Tibial artery (tissue), 4 donors: ENCODE data around the gene HPSE2.

Experiments
- DNase-seq, 2 donors: peaks; one replicate each; pipeline ENCODE4 v3.0.0-alpha.2; 2019
- H3K27ac ChIP-seq, 2 donors: fragments of 200-600 bp; sonication (generic) in 1 of 2; 1 replicate in 1 of 2; 2 replicates in 1 of 2; pipeline ENCODE4 v1.5.1; 2018 to 2019; ENCODE audit warnings: mild to moderate bottlenecking in 1 of 2
- H3K27me3 ChIP-seq, 2 donors: fragments of 200-600 bp; sonication (generic) in 1 of 2; one replicate each; pipeline versions ENCODE4 v1.5.1 to v1.6.0; 2016 to 2019
- H3K36me3 ChIP-seq, 3 donors: fragments of 200-600 bp; sonication (generic) in 2 of 3; one replicate each; pipeline ENCODE4 v1.5.1; 2016 to 2019; ENCODE audit warnings: mild to moderate bottlenecking in 2 of 3
- H3K4me1 ChIP-seq, 4 donors: fragments of 200-600 bp; sonication (generic) in 2 of 4; 1 replicate in 3 of 4; 2 replicates in 1 of 4; pipeline ENCODE4 v1.5.1; 2016 to 2019
- H3K4me3 ChIP-seq, 2 donors: fragments of 200-600 bp; sonication (generic) in 1 of 2; 1 replicate in 1 of 2; 2 replicates in 1 of 2; pipeline ENCODE4 v1.5.1; 2018 to 2019; ENCODE audit warnings: mild to moderate bottlenecking in 2 of 2
- H3K9me3 ChIP-seq, 3 donors: fragments of 200-600 bp; sonication (generic) in 1 of 3; one replicate each; pipeline ENCODE4 v1.5.1; 2016 to 2019
- intact Hi-C: fragments of 100-400 bp; cut with DNase I; formaldehyde crosslinking; loops from one replicate; pipeline ENCODE4 v1.15.0; 2023; ENCODE audit warnings: low total_unique reads
- TF ChIP-seq, protein P1 (sequence below), 2 experiments: fragments of 200-600 bp in 1 of 2; fragments of 450-650 bp in 1 of 2; IDR thresholded peaks; one replicate each; pipeline ENCODE4 v1.5.1; 2017 to 2019; ENCODE audit warnings: antibody characterized with exemption in 2 of 2, mild to moderate bottlenecking in 1 of 2, moderate library complexity in 1 of 2

Gene HPSE2

DNA sequence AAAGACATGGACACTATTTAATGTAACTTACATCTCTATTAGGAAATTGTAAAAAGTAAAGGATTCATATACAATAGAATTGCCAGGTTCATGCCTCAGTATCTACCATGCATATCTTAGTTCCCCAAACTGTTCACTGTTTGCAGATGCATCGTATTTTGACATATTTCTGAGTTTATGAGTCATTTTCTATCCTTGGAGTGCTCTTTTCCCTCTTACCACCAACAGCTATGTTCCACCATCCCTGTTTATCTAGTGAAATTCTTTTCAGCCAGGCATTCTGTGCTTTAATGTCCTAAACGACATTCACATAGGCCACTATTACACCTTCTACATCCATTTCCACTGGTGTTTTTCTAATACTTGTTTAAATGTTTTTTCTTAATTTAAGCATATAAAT is 649.6 kb downstream of the HPSE2 start:
- DNase-seq, result no peak
- H3K9me3 ChIP-seq, result no peaks in the 10 kb centered on the region
- no peaks in the 10 kb centered on the region for H3K4me1 ChIP-seq
- H3K4me3 ChIP-seq, result no peak overlapping the region
- intact Hi-C loops, result no loop called here
- H3K27me3 ChIP-seq, result no peaks in the 10 kb centered on the region
- no peaks in the 10 kb centered on the region for H3K36me3 ChIP-seq
- TF ChIP-seq, protein P1, sequence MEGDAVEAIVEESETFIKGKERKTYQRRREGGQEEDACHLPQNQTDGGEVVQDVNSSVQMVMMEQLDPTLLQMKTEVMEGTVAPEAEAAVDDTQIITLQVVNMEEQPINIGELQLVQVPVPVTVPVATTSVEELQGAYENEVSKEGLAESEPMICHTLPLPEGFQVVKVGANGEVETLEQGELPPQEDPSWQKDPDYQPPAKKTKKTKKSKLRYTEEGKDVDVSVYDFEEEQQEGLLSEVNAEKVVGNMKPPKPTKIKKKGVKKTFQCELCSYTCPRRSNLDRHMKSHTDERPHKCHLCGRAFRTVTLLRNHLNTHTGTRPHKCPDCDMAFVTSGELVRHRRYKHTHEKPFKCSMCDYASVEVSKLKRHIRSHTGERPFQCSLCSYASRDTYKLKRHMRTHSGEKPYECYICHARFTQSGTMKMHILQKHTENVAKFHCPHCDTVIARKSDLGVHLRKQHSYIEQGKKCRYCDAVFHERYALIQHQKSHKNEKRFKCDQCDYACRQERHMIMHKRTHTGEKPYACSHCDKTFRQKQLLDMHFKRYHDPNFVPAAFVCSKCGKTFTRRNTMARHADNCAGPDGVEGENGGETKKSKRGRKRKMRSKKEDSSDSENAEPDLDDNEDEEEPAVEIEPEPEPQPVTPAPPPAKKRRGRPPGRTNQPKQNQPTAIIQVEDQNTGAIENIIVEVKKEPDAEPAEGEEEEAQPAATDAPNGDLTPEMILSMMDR (IDR thresholded peaks at IDR 0.05), result no peak
- H3K27ac ChIP-seq, result no peak overlapping the region

DNA sequence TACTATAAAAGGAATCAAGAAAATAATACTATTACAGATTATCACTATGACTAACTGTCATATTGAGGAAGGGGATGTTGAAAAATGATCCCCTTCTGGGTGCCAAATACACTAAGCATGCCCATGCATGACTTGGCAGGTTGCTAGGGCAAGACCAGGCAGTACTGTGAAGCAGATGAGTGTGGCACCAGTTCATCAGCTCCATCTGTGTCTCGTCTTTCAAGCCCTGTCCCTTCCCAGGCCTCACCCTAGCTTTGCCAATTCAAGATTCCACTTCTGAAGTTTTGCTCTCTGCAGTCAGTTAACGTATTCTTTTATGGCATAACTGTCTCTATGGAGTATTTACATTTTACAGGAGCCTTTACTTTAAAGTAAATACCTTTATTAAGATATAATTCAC is 653.3 kb downstream of the HPSE2 start:
- H3K4me1 ChIP-seq, result no peaks in the 10 kb centered on the region
- no peak for DNase-seq
- TF ChIP-seq, protein P1 (IDR thresholded peaks at IDR 0.05), result no peak
- H3K4me3 ChIP-seq, result no peak overlapping the region
- H3K9me3 ChIP-seq, result no peaks in the 10 kb centered on the region
- H3K36me3 ChIP-seq, result no peaks in the 10 kb centered on the region
- intact Hi-C loops, result no loop called here
- H3K27me3 ChIP-seq, result no peaks in the 10 kb centered on the region
- H3K27ac ChIP-seq, result no peak overlapping the region

DNA sequence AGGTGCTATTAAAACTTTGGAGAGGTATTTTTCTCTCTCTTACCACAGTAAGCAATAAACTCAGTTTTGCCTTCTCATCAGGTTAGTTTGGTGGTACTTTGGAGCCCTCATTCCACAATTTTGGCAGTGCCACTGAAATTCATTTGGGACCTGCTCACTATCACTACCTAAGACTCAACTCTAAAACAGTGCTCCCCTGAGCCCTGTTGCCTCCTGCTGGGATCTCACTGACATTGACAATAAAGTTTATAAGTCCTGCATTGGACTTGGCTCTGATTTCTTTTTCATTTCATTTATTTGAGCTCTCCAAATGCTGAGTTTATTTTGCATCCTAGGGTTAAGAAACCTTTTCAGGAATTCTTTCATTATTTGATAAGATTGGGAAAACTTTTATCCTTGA is 658.1 kb downstream of the HPSE2 start:
- intact Hi-C loops, result no loop called here
- Histone ChIP-seq H3K27me3 (no peaks in the 10 kb centered on the region), H3K27ac (no peak overlapping the region), H3K9me3 (no peaks in the 10 kb centered on the region), H3K4me1 (no peaks in the 10 kb centered on the region), H3K36me3 (no peaks in the 10 kb centered on the region), H3K4me3 (no peak overlapping the region)
- TF ChIP-seq, protein P1 (IDR thresholded peaks at IDR 0.05), result no peak
- DNase-seq, result no peak

DNA sequence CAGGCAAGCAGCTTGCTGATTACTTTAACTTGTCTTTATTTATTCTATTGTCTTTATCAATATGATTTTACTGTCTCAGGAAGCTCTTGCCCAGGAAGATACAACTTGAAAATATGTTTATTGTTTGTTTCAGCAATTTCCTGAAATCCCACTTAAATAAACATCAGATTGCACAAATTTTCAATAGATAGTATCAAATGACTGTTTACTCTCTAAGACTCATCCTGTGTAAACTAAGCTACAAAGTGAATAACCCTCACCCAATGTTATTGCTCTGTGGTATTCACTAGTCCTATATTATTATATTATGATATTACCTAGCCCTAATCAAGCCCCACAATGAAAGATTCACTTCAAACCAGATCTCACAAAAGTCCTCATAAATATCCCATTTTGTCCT is 658.5 kb downstream of the HPSE2 start:
- Histone ChIP-seq H3K27ac (no peak overlapping the region), H3K27me3 (no peaks in the 10 kb centered on the region), H3K36me3 (no peaks in the 10 kb centered on the region), H3K4me3 (no peak overlapping the region), H3K9me3 (no peaks in the 10 kb centered on the region), H3K4me1 (no peaks in the 10 kb centered on the region)
- TF ChIP-seq, protein P1 (IDR thresholded peaks at IDR 0.05), result no peak
- intact Hi-C loops, result no loop called here
- no peak for DNase-seq

DNA sequence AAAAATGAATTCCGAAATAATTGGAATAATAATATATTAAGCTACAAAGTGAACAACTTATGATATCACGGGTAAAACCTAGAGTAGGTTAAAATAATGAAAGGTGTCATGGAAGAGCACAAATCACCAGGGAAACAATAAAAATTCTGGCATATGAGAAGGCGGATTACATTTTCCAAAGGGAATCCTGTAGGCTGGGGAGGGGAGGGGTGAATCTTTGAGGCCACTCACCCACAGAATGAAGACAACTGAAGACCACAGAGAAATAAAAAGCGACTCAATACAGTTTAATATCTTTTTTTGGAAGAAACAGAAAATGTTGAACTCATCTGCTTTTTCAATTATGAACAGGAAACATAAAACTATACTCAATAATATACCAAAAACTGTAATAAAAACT is 659.6 kb downstream of the HPSE2 start:
- no peaks in the 10 kb centered on the region for H3K4me1 ChIP-seq
- no peak overlapping the region for H3K27ac ChIP-seq
- DNase-seq, result no peak
- intact Hi-C loops, result no loop called here
- H3K4me3 ChIP-seq, result no peak overlapping the region
- H3K36me3 ChIP-seq, result no peaks in the 10 kb centered on the region
- no peaks in the 10 kb centered on the region for H3K27me3 ChIP-seq
- no peaks in the 10 kb centered on the region for H3K9me3 ChIP-seq
- TF ChIP-seq, protein P1 (IDR thresholded peaks at IDR 0.05), result no peak

DNA sequence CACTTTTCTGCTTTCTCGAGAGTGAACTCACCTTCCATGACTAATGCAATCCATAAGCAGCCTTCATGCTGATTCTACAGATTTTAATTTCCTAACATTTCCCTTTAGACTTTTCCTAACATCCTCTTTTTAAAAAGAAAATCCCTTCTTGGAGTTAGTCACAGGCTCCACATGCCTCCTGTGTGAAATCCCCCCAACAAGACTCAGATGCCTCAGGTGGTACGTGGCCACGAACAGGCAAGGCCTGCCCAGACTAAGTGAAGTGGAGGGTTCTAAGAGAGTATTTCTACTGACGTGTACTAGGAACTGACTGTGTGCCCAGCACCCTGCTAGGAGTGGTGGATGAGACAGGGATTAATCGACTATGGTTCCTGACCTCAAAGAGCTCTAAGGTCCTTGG is 663.1 kb downstream of the HPSE2 start:
- TF ChIP-seq, protein P1 (IDR thresholded peaks at IDR 0.05), result no peak
- no peak overlapping the region for H3K4me3 ChIP-seq
- intact Hi-C loops, result no loop called here

More for the DNA sequence above, 663.1 kb downstream of the HPSE2 start:
- Histone ChIP-seq H3K4me1 (no peaks in the 10 kb centered on the region), H3K36me3 (no peaks in the 10 kb centered on the region), H3K27ac (no peak overlapping the region), H3K9me3 (no peaks in the 10 kb centered on the region), H3K27me3 (no peaks in the 10 kb centered on the region)
- DNase-seq, result no peak
